Raji (cell line): Measurements from ENCODE around the gene LDB2.

ENCODE experiments used
- POLR2A ChIP-seq: IDR thresholded peaks from 2 replicates; pipeline ENCODE4 v1.6.1; 2011; ENCODE audit warnings: low read depth, low read length, control low read depth; ENCODE audit not compliant: insufficient read depth

Gene LDB2

DNA sequence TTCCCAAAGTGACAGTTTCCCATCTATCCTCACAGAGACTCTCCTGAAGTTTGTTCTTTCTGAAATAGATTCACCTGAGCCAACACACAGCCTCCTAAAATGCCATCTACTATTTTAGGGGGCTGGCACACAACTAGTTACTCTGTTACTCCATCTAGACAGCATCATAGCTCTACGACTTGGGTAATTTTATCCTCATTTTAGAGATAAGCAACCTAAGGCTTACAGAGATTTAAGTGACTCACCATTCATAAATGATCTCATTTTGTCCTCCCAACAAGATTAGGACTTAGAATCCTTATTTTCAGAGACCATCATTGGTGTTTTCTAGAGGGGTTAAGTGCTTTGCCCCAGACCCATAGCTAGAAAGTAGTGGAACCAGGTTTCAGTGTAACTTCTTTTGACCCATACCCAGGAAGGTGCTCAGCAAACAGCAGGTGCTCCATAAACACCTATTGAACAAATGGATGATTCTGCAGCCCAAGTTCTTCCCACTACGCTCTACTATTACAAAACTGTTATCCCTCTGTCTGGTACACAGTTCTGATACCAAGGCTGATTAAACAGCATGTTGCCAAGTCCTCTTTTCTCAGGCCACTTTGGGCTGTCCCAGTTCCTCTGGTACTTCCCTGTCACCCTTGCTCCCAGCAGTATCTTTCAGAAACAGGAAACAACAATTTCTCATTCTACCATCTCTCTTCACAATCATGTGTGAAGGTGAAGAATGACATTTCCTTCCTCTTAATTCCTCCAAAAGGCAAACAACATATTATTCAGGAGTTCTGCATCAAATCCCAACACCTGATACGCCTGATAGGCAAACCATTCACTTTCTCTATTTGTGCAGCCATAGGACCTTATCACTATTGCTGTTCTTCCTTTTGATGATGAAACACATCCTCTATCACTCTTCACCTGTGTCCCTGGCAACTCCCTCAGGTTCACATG is 367.5 kb downstream of the LDB2 start:
- TF ChIP-seq POLR2A: no peak

DNA sequence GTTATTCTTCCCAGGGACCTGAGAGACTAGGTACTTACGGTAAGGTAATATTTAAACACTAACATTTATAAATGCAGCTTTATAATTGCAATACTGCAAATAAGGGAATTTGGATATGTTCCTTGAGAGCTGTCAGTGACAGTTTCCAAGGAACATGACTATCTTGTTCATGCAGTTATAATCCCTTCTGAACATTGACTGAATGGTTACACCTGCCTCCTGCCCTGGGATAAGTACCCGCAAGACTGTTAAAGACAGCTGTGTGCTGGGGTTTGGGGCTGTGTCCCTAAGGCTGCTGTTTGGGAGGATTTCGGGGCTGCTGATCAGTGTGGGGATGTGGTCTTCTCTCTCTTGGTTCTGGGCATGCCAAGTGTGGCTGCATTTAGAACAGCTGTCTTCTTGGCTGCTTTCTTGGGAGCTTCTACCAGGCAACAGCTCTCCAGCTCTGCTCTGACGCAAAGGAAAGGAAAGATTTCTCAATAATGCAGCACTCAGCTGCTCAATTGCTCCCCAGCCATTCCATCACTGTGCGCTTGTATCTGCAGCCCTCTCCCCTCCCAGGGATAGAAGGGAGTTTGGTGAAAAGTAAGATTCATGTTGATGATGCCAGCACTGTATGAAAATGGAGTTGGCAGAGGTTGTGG is 373.4 kb downstream of the LDB2 start:
- TF ChIP-seq POLR2A: no peak

DNA sequence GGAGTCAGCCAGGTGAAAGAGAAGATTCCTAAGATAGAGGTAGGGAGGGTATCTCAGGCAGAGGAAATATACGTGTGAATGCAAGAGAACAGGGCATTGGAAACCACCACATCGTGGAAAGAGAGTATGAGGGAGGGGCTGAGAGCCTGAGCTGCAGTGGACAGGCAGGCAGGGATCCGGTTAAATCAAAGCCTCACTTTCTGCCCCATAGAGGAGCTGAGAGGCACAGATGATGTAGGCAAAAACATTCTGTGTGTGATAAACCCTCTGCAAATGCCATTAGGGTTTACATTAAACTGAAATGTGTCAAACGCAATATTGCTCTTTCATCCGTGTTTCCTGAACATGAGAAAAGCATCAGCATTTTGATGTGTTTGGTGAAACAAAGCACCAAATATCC is 374.0 kb downstream of the LDB2 start:
- no peak for TF ChIP-seq POLR2A

DNA sequence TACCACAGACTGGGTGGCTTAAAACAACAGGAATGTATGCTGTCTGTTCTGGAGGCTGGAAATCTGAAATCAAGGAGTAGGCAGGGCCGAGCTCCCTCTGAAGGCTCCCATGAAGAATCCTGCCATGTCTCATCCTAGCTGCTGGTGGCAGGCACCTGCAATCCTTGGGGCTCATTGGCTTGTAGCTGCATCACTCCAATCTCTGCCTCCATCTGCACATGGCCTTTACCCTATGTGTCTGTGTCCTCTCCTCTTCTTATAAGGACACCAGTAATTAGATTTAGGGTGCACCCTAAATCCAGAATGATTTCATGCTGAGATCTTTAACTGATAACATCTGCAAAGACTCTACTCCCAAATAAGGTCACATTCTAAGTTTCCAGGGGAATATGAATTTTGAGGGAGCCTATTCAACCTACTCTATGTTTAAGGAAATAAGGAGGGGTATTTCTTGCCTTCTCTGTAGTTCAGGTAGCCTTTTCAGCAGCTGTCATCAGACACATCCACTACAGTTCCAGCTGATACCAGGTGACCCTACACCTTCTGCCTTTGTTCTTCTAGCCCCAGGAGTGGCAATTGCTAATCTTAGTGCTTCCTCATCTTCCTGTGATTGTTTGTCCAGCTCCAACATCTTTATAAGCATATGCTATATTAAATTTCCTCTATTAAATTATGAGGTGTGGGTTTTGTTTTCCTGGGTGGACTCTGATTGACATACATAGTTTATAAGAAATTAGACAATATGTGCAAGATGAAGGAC is 377.1 kb downstream of the LDB2 start:
- no peak for TF ChIP-seq POLR2A

DNA sequence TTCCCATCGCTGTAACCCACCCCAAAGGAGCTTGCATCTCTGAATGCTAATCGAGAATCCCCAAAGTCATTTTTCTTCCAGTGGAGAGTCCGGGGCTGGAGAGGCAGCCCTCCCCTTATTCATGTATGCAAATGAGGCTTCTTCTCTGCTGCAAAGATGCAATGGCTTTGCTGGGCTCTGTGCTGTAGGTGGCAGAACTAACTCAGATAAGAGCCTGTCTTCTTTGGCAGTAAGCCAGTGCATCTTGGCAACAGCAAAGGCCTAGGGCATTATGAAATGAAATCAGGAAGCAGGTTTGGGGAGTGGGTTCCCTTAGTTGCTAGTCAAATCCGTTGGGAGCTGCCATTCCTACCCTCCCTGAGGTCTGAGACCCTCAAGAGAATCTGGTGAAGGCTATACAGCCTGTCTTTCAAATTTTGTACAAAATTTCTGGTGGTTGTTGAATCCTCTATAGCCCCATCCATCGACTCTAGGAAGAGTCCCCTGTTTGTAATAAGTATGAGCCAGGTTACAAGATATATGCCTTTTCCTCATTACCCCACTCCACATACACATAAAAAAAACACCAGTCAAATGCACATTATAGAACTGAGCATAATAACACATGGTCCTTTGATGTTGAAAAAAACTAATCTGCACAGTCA is 381.5 kb downstream of the LDB2 start:
- TF ChIP-seq POLR2A: no peak

DNA sequence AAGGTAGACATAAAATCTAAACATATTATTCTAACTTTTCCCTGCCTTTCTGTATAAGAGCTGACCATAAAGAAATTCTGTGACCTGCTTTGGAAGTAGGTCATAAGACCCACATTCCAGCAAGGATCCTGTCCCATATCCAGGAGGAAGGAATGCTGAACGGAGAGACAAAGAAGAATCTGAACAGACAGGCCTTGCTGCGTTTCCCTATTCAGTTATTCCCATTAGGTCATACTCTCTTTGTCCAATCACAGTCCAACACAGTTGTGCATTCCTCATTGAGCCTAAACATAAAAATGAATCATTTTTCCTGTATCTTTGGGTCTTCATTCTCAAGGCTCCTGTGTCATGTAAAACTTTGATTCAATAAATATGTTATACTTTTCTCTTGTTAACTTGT is 384.6 kb downstream of the LDB2 start:
- no peak for TF ChIP-seq POLR2A

DNA sequence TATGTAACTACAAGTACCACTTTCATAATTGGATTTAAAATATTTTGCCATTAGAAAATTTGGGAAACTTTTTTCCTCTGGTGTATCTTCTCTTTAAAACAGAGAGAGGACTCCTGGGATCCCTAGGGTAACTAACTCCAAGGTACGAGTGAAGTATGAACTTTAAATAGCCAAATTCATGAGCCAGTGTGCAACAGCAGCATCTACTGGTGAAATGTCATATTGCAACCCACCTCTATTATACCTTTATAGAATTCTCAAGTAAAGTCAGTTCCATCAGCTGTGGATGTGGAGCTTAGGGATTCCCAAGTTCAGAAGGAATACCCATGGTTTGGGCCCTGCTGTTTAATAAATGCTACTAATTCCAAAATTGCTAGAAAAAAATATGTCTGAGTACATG is 389.5 kb downstream of the LDB2 start:
- TF ChIP-seq POLR2A: no peak

DNA sequence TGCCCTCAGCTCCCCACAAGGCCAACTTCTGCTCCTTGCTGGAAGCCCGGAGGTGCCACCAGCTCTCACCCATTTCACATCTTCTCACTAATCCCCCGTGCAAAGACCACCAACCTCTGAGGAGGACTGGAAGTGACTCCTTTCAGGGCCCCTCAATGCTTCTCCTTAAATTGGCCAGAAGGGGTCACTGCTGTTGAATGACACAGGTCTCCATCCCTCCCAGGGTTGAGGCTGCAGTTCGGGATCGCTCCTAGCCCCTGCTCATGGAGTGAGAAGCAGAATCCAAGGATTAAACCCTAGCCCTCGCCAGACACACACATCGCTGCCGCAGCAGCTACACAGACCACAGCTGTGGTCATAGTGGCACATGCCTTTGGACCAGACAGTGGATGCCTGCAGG is 392.7 kb downstream of the LDB2 start:
- no peak for TF ChIP-seq POLR2A

DNA sequence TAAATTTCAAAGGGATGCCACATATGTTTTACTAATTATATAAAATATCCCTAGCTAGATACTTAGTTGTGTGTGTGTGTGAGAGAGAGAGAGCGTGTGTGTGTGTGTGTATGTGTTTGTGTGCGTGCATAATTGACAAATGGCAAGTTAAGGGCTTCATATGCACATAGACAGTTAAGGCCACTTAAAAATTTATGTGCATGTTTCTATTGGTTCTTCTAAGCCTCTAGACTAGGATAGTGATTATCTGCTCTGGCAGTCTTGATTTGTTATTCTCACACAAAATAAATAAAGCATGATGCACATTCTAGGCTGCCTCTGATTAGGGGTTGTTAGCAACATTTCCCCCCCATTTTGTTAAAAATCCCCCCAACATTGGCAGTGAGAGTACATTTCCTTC is 393.2 kb downstream of the LDB2 start:
- TF ChIP-seq POLR2A: no peak

DNA sequence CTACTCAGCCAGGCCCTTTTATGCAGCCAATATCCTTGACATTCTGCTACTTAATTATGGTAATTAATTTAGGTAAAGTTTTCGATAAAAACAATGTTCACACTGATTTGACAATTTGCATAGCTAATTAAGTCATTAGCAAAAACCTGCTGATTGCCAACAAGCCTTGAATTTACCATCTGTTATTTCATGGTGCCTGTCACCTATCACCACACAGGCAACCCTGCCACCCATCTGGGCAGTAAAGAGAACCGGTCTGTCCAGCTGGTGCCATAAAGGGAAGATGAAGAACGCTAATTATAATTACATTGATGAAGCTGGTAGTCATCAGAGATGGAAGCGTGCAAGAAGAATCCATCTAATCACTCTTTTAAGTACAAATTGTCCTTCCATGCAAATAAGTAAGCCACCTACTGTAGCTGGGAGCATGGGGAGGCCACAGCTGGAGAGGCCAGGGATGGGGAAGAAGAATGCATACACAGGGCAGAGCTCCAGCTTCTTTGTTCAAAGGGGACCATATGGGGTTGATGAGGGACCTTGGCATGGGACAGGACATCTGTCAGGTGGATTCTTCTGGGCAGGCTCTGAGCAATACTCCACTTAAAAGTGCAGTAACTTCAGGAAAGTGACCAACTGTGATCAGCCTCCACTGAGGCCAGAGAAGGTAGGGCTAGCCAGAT is 394.9 kb downstream of the LDB2 start:
- TF ChIP-seq POLR2A: no peak

DNA sequence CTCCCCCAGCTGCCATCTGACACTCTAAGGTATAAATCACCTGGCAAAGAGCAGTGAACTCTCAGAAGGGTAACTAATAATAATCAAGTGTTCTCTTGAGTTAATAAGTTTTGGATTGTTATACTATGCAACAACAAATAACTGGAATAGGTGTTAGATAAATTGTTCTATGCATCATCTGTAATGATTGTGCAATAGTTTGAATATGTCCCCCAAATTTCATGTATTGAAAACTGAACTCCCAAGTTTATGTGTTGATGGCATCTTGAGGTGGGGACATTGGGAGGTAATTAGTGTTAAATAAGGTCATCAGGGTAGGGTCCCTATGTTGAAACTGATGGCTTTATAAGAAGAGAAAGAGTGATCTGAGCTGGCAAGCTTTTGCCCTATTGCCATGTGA is 399.5 kb downstream of the LDB2 start:
- TF ChIP-seq POLR2A: no peak

DNA sequence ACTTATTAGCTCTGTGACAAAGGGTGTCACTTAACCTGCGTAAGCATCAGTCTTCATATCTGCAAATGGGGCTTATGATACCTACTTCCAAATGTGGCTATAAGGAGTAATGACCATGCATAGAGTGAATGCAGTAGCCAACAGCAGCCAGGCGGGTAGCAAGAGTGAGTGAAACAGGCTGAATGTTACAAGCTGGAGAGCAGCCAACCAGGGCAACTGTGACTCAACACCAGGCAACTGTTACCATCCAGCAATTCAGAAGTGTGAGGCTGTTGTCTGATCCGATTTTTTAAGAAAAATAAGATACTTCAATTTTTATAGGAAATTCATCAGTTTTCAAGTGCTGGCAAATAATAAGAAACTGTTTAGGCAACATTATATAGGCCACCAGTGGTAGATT is 401.9 kb downstream of the LDB2 start:
- no peak for TF ChIP-seq POLR2A

DNA sequence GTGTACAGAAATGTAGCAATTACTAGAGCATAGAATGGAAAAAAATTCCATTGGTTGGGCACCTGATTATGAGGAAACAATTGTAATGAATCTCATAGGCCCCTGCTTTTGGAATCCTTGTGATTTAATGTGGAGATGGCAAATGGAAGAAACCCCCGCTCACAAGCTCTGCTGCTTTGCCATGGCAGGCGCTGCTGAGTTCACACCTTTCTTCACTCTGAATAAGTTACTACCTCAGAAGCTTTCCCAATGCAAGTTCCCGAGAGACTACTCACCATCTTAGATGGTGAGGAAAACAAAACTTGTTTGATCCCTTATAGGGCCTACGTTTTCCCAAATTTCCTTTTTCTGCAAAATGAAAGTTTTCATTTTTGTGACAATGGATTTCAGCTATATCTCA is 405.6 kb downstream of the LDB2 start:
- TF ChIP-seq POLR2A: no peak

DNA sequence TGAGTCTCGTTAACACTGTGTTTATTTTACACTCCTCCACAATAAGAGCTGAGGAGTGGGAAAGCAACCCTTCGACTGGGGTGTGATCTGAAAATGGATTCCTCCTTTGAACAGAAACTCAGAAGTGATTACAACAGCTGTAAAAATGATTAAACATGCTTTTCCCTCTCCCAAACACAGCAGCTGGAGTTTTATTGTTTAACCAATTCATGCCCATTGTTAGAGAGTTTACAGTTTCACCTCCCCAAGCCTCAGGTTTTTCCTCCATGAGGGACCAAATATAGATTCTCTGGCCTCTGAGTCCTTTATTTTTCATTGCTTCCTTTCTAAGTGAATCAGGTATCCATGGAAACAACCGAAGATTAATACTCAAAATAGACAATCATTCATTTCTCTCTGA is 409.2 kb downstream of the LDB2 start:
- TF ChIP-seq POLR2A: no peak

DNA sequence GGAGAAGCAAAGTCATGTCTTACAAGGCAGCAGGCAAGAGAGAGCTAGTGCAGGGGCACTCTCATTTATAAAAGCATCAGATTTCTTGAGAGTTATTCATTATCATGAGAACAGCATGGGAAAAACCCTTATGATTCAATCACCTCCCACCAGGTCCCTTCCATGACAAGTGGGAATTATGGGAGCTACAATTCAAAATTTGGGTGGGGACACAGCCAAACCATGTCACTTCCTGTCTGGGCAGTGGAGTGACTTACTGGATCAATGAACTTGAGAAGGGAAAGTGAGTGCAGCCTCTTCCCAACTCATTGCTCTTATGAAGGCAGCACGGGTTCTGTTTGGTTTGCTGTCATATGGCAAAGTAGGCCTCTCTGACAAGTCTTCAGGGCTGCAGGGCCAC is 410.4 kb downstream of the LDB2 start:
- TF ChIP-seq POLR2A: no peak

DNA sequence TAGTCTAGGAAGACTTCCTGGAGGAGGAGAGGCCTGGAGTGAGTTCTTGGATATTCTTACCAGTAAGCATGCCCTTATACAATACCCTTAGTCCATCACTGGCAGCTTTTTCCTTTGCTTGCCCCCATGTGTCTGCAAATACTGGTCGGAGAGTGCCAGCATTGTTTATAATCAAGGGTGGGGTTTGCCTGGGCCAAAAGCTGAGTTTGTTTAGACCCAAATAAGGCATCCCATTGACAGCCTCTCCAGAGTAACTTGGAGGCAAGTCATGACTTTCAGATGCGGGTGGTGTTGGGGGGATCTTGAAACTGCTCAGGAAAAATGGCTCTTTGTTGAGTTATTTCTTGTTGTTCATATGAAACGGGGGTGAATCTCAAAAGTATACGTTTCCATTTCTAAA is 413.7 kb downstream of the LDB2 start:
- no peak for TF ChIP-seq POLR2A
